HG03469 (cell line): ENCODE data around the gene SLC30A2.

Source experiments
- ATAC-seq: cut with Tn5 transposase; IDR thresholded peaks from one replicate; pipeline ENCODE4 v1.9.1; 2021; ENCODE audit warnings: mild to moderate bottlenecking, moderate library complexity, moderate number of reproducible peaks; ENCODE audit not compliant: unreplicated experiment

SLC30A2 gene

GRCh38 chr1:26041978-26042377 is 3.9 kb downstream of the SLC30A2 start:
- no peak for ATAC-seq

GRCh38 chr1:26041401-26041800 is 4.5 kb downstream of the SLC30A2 start:
- no peak for ATAC-seq

GRCh38 chr1:26038904-26039303 is 7.0 kb downstream of the SLC30A2 start:
- no peak for ATAC-seq

- ATAC-seq, result no peak
Measured at GRCh38 chr1:26038477-26038876, 7.4 kb downstream of the SLC30A2 start.

- no peak for ATAC-seq
Measured at GRCh38 chr1:26037904-26038303, 8.0 kb downstream of the SLC30A2 start.

- ATAC-seq, result no peak
Measured at GRCh38 chr1:26036756-26037281, 9.1 kb downstream of the SLC30A2 start.

- peak; percentile 53 for ATAC-seq
Measured at GRCh38 chr1:26035959-26036755, 9.8 kb downstream of the SLC30A2 start.

GRCh38 chr1:26035203-26035958 is 10.5 kb downstream of the SLC30A2 start:
- ATAC-seq, result no peak

GRCh38 chr1:26034504-26035202 is 11.3 kb downstream of the SLC30A2 start:
- no peak for ATAC-seq

- no peak for ATAC-seq
Measured at GRCh38 chr1:26032656-26033357, 13.1 kb downstream of the SLC30A2 start.

GRCh38 chr1:26031611-26032220 is 14.2 kb downstream of the SLC30A2 start:
- ATAC-seq, result no peak

- no peak for ATAC-seq
Measured at GRCh38 chr1:26031196-26031595, 14.7 kb downstream of the SLC30A2 start.

GRCh38 chr1:26029864-26030481 is 15.9 kb downstream of the SLC30A2 start:
- no peak for ATAC-seq

- no peak for ATAC-seq
Measured at GRCh38 chr1:26029054-26029863, 16.7 kb downstream of the SLC30A2 start.

- no peak for ATAC-seq
Measured at GRCh38 chr1:26028490-26028980, 17.4 kb downstream of the SLC30A2 start.

GRCh38 chr1:26027716-26028489 is 18.0 kb downstream of the SLC30A2 start:
- no peak for ATAC-seq

- ATAC-seq, result no peak
Measured at GRCh38 chr1:26025517-26025916, 20.4 kb downstream of the SLC30A2 start.

- ATAC-seq, result no peak
Measured at GRCh38 chr1:26025060-26025459, 20.9 kb downstream of the SLC30A2 start.
